ENCODE data around the gene C8A. TPM values are rescaled to one million over a fixed set of nuclear protein-coding genes. Genes with fewer than 3 reads are reported as not detected.

C8A gene
- total and polyA plus RNA-seq, 2 of the 13 experiments (the other 11 are each of a cell fraction or from before 2014, with no cell fraction given), result 10.5 to 15.0 TPM

DNA sequence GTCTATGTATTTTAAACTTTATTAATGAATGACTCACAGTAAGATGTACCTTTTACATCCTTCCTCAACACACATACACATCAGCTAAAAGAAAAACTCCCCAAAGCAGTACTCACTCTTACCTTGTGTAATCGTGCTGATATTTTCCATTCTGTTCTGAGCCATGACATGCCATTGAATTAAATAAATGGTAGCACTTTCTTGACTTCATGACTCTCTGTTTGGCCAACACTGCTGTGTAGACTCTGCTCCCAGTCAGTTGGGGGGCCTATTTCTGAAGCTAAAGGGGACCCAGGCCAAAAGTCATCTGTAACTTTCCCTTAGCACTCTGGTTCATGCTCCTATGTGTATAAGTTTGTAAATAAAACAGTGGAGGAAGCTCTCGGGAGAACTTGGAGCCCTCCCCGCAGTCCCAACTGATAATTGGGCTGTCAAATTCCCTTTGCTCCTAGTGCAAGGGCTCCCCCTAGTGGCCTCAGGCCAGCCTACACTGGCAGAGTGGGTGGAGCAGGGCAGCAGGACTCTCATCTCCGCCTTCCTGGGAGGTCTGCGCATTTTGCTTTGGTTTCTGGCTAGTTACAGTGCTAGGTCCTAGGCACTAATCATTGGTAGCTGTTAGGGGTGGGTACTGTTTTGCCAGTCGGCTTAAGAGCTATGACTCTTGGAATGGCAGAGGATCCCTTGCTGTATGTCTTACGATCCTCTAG is 33.7 kb upstream of the C8A start (continued):
- TF ChIP-seq, protein P1, sequence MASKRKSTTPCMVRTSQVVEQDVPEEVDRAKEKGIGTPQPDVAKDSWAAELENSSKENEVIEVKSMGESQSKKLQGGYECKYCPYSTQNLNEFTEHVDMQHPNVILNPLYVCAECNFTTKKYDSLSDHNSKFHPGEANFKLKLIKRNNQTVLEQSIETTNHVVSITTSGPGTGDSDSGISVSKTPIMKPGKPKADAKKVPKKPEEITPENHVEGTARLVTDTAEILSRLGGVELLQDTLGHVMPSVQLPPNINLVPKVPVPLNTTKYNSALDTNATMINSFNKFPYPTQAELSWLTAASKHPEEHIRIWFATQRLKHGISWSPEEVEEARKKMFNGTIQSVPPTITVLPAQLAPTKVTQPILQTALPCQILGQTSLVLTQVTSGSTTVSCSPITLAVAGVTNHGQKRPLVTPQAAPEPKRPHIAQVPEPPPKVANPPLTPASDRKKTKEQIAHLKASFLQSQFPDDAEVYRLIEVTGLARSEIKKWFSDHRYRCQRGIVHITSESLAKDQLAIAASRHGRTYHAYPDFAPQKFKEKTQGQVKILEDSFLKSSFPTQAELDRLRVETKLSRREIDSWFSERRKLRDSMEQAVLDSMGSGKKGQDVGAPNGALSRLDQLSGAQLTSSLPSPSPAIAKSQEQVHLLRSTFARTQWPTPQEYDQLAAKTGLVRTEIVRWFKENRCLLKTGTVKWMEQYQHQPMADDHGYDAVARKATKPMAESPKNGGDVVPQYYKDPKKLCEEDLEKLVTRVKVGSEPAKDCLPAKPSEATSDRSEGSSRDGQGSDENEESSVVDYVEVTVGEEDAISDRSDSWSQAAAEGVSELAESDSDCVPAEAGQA (IDR thresholded peaks at IDR 0.05; ENCODE audit: low read depth), result no peak
- TF ChIP-seq, protein P1 (CRISPR knock-in tag; IDR thresholded peaks at IDR 0.05; ENCODE audit: borderline replicate concordance), result no peak
- TF ChIP-seq ZNF790 (CRISPR knock-in tag; IDR thresholded peaks at IDR 0.05; ENCODE audit: borderline replicate concordance) (no peak), NAIF1 (CRISPR knock-in tag; IDR thresholded peaks at IDR 0.05; ENCODE audit: borderline replicate concordance) (peak; percentile 82; the same call in 1 of the 2 replicates), LCORL (IDR thresholded peaks at IDR 0.05) (no peak), LCORL (CRISPR knock-in tag; IDR thresholded peaks at IDR 0.05) (peak; percentile 91), SIN3B (IDR thresholded peaks at IDR 0.05; ENCODE audit: low read length) (0 out of 2 replicates have a peak, but pooled peaks have one; percentile 26), ZNF296 (CRISPR knock-in tag; conservative IDR thresholded peaks at IDR 0.05) (no peak), MAFG (CRISPR knock-in tag; IDR thresholded peaks at IDR 0.05) (no peak), MAFF (IDR thresholded peaks at IDR 0.05; ENCODE audit: low read depth, low read length) (no peak), ZNF460 (CRISPR knock-in tag; IDR thresholded peaks at IDR 0.05; ENCODE audit: borderline replicate concordance) (no peak), ZNF761 (CRISPR knock-in tag; conservative IDR thresholded peaks at IDR 0.05) (no peak), MEIS1 (CRISPR knock-in tag; IDR thresholded peaks at IDR 0.05; ENCODE audit: borderline replicate concordance) (0 out of 2 replicates have a peak, but pooled peaks have one; percentile 66), KDM2A (CRISPR knock-in tag; IDR thresholded peaks at IDR 0.05; ENCODE audit: borderline replicate concordance, low read depth) (peak; percentile 22; the same call in 1 of the 2 replicates), ELF3 (CRISPR knock-in tag; IDR thresholded peaks at IDR 0.05) (no peak)
- TF ChIP-seq, protein P2, sequence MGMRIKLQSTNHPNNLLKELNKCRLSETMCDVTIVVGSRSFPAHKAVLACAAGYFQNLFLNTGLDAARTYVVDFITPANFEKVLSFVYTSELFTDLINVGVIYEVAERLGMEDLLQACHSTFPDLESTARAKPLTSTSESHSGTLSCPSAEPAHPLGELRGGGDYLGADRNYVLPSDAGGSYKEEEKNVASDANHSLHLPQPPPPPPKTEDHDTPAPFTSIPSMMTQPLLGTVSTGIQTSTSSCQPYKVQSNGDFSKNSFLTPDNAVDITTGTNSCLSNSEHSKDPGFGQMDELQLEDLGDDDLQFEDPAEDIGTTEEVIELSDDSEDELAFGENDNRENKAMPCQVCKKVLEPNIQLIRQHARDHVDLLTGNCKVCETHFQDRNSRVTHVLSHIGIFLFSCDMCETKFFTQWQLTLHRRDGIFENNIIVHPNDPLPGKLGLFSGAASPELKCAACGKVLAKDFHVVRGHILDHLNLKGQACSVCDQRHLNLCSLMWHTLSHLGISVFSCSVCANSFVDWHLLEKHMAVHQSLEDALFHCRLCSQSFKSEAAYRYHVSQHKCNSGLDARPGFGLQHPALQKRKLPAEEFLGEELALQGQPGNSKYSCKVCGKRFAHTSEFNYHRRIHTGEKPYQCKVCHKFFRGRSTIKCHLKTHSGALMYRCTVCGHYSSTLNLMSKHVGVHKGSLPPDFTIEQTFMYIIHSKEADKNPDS (CRISPR knock-in tag; IDR thresholded peaks at IDR 0.05), result no peak
- TF ChIP-seq, protein P3, sequence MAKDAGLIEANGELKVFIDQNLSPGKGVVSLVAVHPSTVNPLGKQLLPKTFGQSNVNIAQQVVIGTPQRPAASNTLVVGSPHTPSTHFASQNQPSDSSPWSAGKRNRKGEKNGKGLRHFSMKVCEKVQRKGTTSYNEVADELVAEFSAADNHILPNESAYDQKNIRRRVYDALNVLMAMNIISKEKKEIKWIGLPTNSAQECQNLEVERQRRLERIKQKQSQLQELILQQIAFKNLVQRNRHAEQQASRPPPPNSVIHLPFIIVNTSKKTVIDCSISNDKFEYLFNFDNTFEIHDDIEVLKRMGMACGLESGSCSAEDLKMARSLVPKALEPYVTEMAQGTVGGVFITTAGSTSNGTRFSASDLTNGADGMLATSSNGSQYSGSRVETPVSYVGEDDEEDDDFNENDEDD (CRISPR knock-in tag; IDR thresholded peaks at IDR 0.05; ENCODE audit: borderline replicate concordance), result no peak

Measured in HepG2 (cell line).